GM21576 (cell line): ENCODE measurements around the gene FGGY.

Source experiments
- ATAC-seq: cut with Tn5 transposase; IDR thresholded peaks from one replicate; pipeline ENCODE4 v1.9.1; 2021; ENCODE audit warnings: mild to moderate bottlenecking, moderate library complexity; ENCODE audit not compliant: unreplicated experiment

Gene FGGY

GRCh38 chr1:59502009-59502691 is 205.3 kb downstream of the FGGY start:
- ATAC-seq: no peak

DNA sequence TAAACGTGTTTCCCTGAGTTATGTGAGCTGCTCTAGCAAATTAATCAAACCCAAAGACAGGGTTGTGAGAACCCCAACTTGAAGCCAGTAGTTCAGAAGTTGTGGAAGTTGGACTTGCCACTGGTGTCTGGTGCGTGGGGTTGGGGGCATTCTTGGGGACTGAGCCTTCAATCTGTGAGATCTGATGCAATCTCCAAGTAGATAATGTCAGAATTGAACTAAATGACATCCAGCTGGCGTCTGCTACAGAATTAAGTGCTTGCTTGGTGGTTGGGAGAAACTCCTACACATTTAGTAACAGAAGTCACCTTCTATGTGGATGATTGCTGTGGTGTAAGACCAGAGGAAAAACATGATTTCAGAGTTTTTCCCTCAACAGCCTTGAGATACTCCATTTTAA is 207.4 kb downstream of the FGGY start:
- no peak for ATAC-seq

- ATAC-seq: no peak
Observed at GRCh38 chr1:59505596-59506028, 208.7 kb downstream of the FGGY start.

- peak; percentile 90 for ATAC-seq
Observed at GRCh38 chr1:59506952-59507351, 210.1 kb downstream of the FGGY start.

DNA sequence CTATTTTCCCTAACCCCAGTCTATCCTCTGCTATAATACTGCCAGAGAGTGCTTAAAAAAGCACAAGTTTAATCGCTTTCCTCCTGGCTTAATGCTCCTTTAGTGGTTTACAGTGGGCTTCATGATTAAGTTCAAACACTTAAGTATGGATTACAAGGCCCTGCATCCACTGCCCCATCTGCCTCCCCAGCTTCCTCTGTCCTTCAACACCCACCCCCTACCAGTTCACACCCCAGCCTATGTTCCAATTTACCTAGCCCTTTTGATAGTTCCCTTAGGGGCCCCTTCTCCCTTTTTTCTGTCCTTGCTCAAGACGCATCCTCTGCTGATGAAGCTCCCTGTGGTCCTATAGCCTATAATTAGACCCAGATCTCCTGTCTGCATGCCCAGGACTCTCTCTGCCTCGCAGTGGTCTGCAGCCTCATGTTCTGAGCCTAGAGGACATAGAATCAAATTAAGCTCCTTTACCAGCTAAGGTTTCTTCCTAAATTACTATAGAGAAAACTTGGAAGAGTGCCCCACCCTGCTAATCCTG is 212.5 kb downstream of the FGGY start:
- ATAC-seq: no peak

DNA sequence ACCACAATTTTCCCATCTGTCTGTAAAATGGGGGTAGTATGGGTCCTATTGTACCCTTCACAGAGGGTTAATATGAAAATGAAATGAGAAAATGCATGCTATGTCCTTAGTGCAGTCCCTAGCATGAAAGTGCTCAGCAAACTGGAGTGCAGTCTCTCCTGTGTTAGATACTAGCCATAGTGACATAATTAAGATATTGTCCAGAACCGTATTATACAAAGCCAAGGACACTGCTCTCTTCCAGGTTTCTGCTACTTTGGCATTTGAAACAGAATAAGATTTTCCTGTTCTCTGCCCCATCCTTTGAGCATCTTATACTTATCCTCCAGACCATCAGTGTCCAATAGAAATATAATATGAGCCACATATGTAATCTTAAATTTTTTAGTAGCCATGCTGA is 213.4 kb downstream of the FGGY start:
- ATAC-seq: no peak

GRCh38 chr1:59511476-59512465 is 214.9 kb downstream of the FGGY start:
- no peak for ATAC-seq

- no peak for ATAC-seq
Observed at GRCh38 chr1:59512702-59513101, 215.8 kb downstream of the FGGY start.

DNA sequence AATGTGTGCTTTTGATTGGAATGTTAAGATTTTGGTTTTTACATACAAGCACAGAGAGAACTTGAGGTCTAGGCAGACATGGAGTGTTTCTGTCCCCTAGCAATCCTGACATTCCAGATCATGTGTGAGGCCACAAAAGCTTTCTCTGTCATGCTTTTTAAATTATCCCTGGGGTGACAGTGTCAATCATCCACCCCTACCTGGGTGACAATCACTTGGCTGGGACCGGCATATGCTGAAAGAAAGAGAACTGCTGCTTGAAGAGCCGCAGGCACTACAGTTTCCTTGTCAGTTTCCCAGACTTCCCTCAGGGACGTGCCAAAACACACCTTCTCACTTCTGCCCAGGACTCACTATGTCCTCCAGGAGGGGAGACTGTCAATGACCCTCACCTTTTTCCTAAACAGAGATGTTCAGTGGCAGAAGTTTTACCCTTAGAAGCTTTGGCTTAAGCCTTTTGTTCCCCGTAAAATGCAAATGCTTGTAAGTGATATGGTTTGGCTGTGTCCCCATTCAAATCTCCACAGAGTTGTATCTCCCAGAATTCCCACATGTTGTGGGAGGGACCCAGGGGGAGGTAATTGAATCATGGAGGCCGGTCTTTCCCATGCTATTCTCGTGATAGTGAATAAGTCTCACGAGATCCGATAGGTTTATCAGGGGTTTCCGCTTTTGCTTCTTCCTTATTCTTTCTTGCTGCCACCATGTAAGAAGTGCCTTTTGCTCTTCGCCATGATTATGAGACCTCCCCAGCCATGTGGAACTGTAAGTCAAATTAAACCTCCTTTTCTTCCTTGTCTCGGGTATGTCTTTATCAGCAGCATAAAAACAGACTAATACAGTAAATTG is 217.4 kb downstream of the FGGY start:
- ATAC-seq: no peak

DNA sequence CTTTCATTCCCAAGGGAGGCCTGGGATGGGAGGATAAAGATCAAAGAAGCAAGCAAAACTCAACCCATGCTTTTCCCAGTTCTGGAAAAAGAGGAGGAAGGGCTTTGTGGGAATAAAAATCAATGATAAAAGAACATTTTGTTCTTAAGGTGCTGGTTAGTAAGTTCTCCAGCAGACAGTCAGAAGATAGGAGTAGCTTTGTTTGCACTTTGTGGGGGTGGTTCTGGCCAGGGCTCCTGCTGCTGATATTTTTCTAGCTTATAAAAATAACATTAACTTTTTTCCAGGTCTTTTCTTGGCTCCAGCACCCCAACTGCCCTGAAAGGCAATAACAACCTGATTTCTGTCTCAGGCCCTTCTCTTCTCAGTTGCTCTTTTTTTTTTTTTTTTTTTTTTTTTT is 220.0 kb downstream of the FGGY start:
- ATAC-seq: no peak

GRCh38 chr1:59520194-59520593 is 223.3 kb downstream of the FGGY start:
- no peak for ATAC-seq

- no peak for ATAC-seq
Observed at GRCh38 chr1:59520827-59521418, 224.0 kb downstream of the FGGY start.

- ATAC-seq: no peak
Observed at GRCh38 chr1:59521456-59521855, 224.6 kb downstream of the FGGY start.

DNA sequence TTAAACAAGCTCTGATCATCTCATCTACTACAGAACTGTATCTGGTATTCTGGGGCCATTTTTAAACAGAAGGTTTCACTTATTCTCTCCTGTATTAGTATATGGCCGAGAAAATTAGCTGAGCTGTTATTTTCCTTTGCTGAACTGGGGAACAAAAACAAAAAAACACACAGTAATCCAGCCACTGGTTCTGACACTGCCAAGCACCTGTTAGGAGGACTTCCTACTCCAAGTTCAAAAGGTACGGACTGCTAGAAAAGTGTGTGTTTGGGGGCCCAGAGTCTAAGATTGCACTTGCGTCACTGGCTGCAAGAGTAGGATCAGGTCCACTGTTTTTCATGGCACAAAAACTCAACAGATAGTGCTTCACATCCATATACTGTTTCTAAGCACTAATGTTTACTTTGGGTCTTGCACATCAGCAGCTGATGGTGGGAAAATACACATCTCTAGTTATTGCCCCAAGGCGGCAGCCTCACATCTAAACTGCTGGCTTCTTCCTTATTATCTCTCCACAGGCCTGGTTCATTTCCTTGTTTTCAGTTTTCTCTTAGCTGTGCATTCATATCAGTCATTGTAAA is 226.1 kb downstream of the FGGY start:
- no peak for ATAC-seq

- no peak for ATAC-seq
Observed at GRCh38 chr1:59523745-59524450, 227.0 kb downstream of the FGGY start.

- no peak for ATAC-seq
Observed at GRCh38 chr1:59526240-59526639, 229.3 kb downstream of the FGGY start.

DNA sequence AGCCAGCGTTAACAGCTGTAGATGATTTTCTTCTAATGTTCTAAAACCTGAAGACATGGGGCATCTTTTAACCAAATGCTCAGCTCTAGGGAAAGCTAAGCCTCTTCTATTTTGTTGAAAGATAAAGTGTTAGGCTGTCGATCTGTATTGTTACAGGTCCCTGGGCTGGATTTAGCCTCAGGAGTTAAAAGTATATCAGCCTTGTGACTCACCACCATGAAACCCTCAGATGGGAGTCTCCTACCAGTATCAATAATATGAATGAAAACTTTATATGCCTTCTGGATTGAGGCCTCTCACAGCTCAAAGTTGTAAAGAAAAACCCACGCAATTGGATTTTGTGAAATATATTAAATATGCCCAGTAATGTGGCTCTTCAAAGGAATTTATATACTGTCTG is 231.6 kb downstream of the FGGY start:
- ATAC-seq: no peak

- ATAC-seq: no peak
Observed at GRCh38 chr1:59528900-59529299, 232.0 kb downstream of the FGGY start.

DNA sequence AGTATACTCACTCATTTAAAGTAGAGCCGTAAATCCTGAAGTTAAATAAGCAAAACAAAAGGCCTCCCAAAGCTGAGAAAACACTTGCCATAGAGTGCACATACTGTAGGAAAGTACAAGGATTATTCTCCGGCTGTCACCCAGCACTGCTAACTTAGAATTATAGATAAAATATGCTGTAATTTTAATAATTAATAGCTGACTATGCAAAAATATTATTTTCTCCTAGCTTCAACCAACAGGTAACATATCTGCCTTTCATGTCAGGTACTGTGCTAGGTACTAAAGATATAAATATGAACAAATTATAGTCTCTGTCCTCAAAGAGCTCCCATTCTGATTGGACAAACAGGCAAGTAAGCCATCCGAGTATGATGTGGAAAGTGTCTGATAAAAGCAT is 233.2 kb downstream of the FGGY start:
- no peak for ATAC-seq

DNA sequence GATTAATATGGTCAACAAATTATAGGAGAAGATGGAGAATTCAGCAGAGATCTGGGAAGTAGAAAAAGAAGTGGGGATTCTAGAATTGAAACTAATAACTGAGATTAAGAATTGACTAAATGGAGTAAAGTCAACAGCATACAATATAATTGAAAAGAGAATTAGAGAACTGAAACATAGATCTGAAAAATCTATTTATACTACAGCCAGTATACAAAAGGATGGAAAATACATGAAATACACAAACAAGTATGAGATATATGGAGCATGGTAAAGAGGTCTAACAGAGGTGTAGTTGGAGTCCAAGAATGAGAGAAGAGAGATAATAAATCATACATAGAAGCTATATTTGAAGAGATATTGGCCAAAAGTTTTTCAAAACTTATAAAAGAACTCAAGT is 235.2 kb downstream of the FGGY start:
- no peak for ATAC-seq
